ENCODE measurements around the gene GTF2H3. TPM values are rescaled to one million over a fixed set of nuclear protein-coding genes. Genes with fewer than 3 reads are reported as not detected.

GTF2H3 gene
- total and polyA plus RNA-seq, 2 donors (not counting 1 experiment from before 2014, with no cell fraction given) = 10.5 to 24.2 TPM

DNA sequence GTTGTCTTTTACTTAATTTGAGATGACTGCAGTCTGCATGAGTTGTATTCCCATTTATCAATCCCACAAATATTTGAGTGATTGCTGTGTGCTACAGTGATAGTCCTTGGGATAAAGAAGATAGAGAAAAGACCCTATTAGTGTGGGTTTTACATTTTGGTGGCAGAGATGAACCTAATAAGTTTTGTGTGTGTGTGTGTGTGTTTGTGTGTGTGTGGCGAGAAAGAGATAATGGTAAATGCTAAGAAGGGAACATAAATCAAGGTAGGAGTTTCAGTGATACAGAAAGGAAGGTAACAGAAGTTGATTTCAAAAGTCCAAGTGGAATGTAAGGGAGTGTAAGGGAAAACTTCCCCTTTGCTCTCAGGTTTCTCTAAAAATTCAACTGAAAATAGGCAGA is 34.3 kb upstream of the GTF2H3 start:
- no peaks in the 10 kb centered on the region for H3K9me3 Mint-ChIP-seq (ENCODE audit: insufficient read depth)
- peaks cover 19% of the 10 kb centered on the region for H3K4me1 Mint-ChIP-seq
- Histone ChIP-seq H3K4me3 (ENCODE audit: control extremely low read depth in 1 of 5, extremely low read depth in 1 of 5, insufficient read depth in 1 of 5, low read depth in 2 of 5, low read length in 4 of 5) (no peak overlapping the region), H3K9ac (ENCODE audit: low read length) (no peak overlapping the region), H3K4me1 (ENCODE audit: control insufficient read depth in 2 of 2, insufficient read depth in 2 of 2, low read length in 2 of 2) (peaks cover 12 to 23% of the 10 kb centered on the region in 2 donors), H4K20me1 (ENCODE audit: control insufficient read depth, insufficient read depth, low read length, poor library complexity, severe bottlenecking) (peaks cover 5% of the 10 kb centered on the region), H3K36me3 (replicated peaks in 1 of 2; ENCODE audit: control extremely low read depth in 1 of 2, control insufficient read depth in 1 of 2, extremely low read depth in 1 of 2, insufficient read depth in 2 of 2, low read length in 1 of 2) (peaks cover 5 to 26% of the 10 kb centered on the region in 2 experiments), H2AFZ (ENCODE audit: insufficient read depth, low read depth, low read length, poor library complexity, severe bottlenecking) (no peak overlapping the region), H3K4me2 (replicated peaks; ENCODE audit: low read depth, low read length, poor library complexity, severe bottlenecking) (no peak overlapping the region), H3K27ac (ENCODE audit: low read length in 2 of 2) (peak overlapping the region in 1 of 2 donors; percentile 48), H3K79me2 (ENCODE audit: control insufficient read depth, insufficient read depth, low read length) (peaks cover 53% of the 10 kb centered on the region), H3K9me3 (ENCODE audit: control extremely low read depth in 1 of 3, control insufficient read depth in 2 of 3, insufficient read depth in 1 of 3, low read length in 2 of 3) (no peaks in the 10 kb centered on the region), H3K27me3 (replicated peaks in 1 of 4; ENCODE audit: control extremely low read depth in 1 of 4, control insufficient read depth in 3 of 4, insufficient read depth in 4 of 4, low read length in 3 of 4) (no peaks in the 10 kb centered on the region)
- no CpG with 5 or more reads among the region's 1 CpG for WGBS (ENCODE audit: insufficient coverage)
- ChIA-PET CTCF (no interaction called here), POLR2A (interaction anchor here (0.6 kb wide), 1 partner anchor 181 kb away, joined by 3 read pairs; no protein-coding TSS in a partner anchor)
- no peaks in the 10 kb centered on the region for H3K27me3 Mint-ChIP-seq
- H3K27ac Mint-ChIP-seq = peak overlapping the region; percentile 18
- ATAC-seq (ENCODE audit: low read depth) = no peak
- intact Hi-C loops (cut with micrococcal nuclease) = no loop called here
- no peak for DNase-seq
- no peak for TF ChIP-seq EZH2 (IDR thresholded peaks at IDR 0.05; ENCODE audit: borderline replicate concordance, insufficient read depth, low read depth, low read length, poor library complexity, severe bottlenecking)
- TF ChIP-seq, protein P1, sequence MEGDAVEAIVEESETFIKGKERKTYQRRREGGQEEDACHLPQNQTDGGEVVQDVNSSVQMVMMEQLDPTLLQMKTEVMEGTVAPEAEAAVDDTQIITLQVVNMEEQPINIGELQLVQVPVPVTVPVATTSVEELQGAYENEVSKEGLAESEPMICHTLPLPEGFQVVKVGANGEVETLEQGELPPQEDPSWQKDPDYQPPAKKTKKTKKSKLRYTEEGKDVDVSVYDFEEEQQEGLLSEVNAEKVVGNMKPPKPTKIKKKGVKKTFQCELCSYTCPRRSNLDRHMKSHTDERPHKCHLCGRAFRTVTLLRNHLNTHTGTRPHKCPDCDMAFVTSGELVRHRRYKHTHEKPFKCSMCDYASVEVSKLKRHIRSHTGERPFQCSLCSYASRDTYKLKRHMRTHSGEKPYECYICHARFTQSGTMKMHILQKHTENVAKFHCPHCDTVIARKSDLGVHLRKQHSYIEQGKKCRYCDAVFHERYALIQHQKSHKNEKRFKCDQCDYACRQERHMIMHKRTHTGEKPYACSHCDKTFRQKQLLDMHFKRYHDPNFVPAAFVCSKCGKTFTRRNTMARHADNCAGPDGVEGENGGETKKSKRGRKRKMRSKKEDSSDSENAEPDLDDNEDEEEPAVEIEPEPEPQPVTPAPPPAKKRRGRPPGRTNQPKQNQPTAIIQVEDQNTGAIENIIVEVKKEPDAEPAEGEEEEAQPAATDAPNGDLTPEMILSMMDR (IDR thresholded peaks at IDR 0.05) = no peak
- peak overlapping the region; percentile 18 for H3K4me3 Mint-ChIP-seq

DNA sequence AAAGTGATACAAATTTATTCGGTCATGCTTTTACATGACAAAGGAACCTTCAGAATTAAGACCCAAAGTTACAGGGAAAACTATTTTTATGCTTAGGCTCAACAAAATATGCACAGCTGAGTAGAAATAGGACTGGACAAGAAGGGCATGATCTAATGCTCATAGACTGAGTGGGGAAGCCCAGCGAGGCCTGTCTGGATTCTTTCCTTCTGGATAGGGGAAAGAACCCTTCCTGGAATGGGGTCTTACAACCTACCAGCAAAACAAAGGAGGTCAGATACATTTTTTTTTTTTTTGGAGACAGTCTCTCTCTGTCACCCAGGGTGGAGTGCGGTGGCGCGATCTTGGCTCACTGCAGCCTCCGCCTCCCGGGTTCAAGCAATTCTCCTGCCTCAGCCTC is 33.9 kb upstream of the GTF2H3 start:
- H3K4me1 ChIP-seq (ENCODE audit: control insufficient read depth in 2 of 2, insufficient read depth in 2 of 2, low read length in 2 of 2) = peaks cover 12 to 23% of the 10 kb centered on the region in 2 donors
- H3K9me3 ChIP-seq (ENCODE audit: control extremely low read depth in 1 of 3, control insufficient read depth in 2 of 3, insufficient read depth in 1 of 3, low read length in 2 of 3) = no peaks in the 10 kb centered on the region
- H3K27ac Mint-ChIP-seq = peak overlapping the region; percentile 18
- H3K4me2 ChIP-seq (replicated peaks; ENCODE audit: low read depth, low read length, poor library complexity, severe bottlenecking) = no peak overlapping the region
- no peak for TF ChIP-seq EZH2 (IDR thresholded peaks at IDR 0.05; ENCODE audit: borderline replicate concordance, insufficient read depth, low read depth, low read length, poor library complexity, severe bottlenecking)
- TF ChIP-seq, protein P1 (IDR thresholded peaks at IDR 0.05) = no peak
- intact Hi-C loops (cut with micrococcal nuclease) = loop anchor here (5.0 kb wide), 2 partner anchors 212 to 853 kb away; no protein-coding TSS in a partner anchor
- H3K27me3 ChIP-seq (replicated peaks in 1 of 4; ENCODE audit: control extremely low read depth in 1 of 4, control insufficient read depth in 3 of 4, insufficient read depth in 4 of 4, low read length in 3 of 4) = no peaks in the 10 kb centered on the region
- peak overlapping the region; percentile 18 for H3K4me3 Mint-ChIP-seq
- H3K79me2 ChIP-seq (ENCODE audit: control insufficient read depth, insufficient read depth, low read length) = peaks cover 55% of the 10 kb centered on the region
- no peak overlapping the region for H3K9ac ChIP-seq (ENCODE audit: low read length)
- no peak overlapping the region for H3K4me3 ChIP-seq (ENCODE audit: control extremely low read depth in 1 of 5, extremely low read depth in 1 of 5, insufficient read depth in 1 of 5, low read depth in 2 of 5, low read length in 4 of 5)
- H3K4me1 Mint-ChIP-seq = peaks cover 22% of the 10 kb centered on the region
- DNase-seq (no peak), ATAC-seq (ENCODE audit: low read depth) (no peak)
- no peak overlapping the region for H2AFZ ChIP-seq (ENCODE audit: insufficient read depth, low read depth, low read length, poor library complexity, severe bottlenecking)
- no peak overlapping the region for H3K27ac ChIP-seq (ENCODE audit: low read length in 2 of 2)
- H4K20me1 ChIP-seq (ENCODE audit: control insufficient read depth, insufficient read depth, low read length, poor library complexity, severe bottlenecking) = peaks cover 5% of the 10 kb centered on the region
- WGBS (ENCODE audit: insufficient coverage) = 100% methylated on average over 4 of the region's 7 CpGs
- CTCF ChIA-PET = interaction anchor here (0.5 to 0.8 kb wide), 2 partner anchors 18 to 182 kb away, joined by 3 to 5 read pairs; no protein-coding TSS in a partner anchor
- peaks cover 5 to 25% of the 10 kb centered on the region in 2 experiments for H3K36me3 ChIP-seq (replicated peaks in 1 of 2; ENCODE audit: control extremely low read depth in 1 of 2, control insufficient read depth in 1 of 2, extremely low read depth in 1 of 2, insufficient read depth in 2 of 2, low read length in 1 of 2)
- H3K9me3 Mint-ChIP-seq (ENCODE audit: insufficient read depth) = no peaks in the 10 kb centered on the region
- POLR2A ChIA-PET = no interaction called here
- no peaks in the 10 kb centered on the region for H3K27me3 Mint-ChIP-seq
